ENCODE measurements around the gene DFFB.

The DFFB gene

DNA sequence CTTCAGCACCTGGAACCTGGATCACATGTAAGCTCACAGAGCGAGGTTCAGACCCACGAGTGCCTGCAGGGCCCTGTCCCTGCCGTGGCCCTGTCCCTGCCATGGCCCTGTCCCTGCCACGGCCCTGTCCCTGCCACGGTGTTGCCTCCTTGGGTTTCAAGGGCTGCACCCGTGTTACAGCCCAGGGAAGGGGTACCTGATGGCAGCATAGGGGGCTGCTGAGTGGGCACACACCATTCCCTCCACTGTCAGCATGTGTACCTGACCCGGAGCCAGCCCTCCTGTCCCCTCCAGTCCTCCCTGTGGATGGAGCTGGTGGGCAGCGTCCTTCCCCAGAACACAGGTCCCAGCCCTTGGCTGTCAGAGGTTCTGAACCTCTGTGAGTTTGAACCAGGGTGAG is 15.3 kb downstream of the DFFB start:
- no peak for DNase-seq (ENCODE audit: low read depth, low spot score)

DNA sequence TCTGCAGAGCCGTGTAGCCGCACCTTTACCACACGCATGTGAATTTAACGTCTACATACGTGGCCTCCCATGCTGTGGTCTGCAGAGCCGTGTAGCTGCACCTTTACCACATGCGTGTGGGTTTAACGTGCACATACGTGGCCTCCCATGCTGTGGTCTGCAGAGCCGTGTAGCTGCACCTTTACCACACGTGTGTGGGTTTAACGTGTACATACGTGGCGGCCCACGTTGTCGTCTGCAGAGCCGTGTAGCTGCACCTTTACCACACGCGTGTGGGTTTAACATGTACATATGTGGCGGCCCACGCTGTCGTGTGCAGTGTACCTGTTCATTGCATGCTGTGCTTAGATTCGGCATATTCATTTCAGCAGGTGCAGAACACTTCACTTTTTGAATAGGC is 17.5 kb downstream of the DFFB start:
- DNase-seq (ENCODE audit: low read depth, low spot score): no peak

DNA sequence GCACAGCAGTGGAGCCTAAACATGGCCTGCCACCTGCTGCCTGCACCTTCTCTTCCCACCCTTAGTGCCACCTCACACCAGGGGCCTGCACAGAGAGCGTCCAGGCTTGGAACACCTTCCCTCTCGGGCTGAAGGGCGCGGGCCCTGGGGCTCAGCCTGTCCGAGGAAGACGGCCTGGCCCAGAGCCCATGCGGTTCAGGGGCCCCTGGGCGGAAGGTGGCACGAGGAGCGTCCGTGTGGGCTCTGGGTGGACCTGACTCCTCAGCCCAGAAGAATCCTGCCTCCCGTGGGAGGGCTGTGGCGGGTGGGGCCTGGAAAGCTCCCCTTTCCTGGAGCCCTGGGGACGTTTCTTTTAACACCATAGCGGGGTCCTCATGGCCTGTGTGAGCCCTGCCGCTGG is 19.4 kb downstream of the DFFB start:
- no peak for DNase-seq (ENCODE audit: low read depth, low spot score)

DNA sequence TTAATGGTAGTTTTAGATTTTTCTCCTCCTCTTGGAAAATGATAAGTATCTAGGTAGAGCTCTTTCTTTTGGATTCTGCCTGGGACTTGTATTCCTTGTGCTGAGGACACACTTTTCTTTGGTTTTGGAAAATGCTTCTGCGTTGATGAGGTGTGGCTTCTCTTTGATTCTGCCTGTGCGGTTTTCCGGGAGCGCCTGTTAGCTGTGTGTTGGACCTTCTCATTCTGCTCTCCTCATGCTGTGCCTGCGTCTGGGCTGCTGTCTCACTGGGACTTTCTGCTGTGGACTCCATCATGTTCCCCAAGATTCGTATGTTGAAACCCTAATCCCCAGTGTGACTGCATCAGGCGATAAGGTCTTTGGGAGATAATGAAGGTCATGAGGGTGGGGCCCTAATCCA is 21.8 kb downstream of the DFFB start:
- DNase-seq (ENCODE audit: low read depth, low spot score): no peak

DNA sequence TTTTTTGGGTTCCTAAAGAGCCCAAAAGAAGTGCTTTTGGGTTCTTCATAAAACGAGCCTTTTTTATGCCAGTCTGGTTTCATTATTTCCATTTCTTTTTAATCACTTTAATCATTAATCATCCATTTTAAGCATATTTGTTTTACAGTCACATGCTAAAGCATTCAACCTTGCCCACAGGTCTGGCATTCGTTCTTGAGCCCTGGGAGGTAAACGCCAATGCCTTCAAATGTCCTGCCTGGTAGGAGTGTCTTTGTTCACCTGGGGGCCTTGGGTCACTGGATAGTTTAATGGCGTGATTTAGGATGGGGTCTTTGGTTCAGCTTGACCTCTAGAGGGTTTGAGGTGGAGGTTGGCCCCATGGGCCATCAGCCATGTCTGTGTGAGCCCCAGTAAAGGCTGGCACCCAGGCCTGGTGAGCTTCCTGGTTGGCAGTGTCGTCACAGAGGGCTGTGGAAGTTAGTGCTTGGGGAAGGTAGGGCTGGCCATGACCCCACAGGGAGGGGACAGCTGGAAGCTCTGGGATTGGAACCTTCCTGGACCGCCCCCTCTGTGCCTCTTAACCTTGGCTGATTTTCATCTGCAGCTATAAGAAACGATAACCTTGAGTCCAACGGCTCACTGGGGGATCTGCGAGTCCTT is 22.6 kb downstream of the DFFB start:
- no peak for DNase-seq (ENCODE audit: low read depth, low spot score)

DNA sequence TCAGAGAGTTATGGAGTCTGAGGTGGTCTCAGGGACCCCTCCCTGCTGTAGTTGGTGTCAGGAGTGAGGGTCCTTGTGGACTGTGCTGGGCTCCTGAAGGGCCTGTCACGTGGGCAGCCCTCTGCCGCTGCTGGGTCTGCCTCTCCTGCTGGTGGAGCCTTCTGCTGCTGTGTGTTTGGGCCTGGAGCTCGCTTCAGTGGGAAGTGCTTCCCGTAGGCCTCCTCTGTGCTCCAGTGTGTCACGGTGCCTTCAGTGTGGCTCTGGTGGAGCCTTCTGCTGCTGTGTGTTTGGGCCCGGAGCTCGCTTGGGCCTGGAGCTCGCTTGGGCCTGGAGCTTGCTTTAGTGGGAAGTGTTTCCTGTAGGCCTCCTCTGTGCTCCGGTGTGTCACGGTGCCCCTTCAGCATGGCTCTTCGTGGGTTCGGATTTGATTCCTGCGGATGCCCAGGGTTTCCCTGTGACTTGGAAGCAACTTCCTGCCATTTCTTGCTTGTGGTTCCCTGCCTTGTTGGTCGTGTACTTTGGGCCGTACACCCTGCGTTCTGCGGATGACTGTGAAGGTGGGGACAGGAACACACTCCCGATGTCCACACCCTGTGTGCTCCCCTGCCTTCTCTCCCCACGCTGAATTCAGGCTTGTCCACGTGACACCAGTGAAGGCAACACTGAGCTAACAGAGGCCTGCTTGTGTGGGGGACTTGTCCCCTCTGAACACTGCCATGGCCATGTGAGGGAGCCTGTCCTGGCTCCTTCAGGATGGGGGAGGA is 23.3 kb downstream of the DFFB start:
- no peak for DNase-seq (ENCODE audit: low read depth, low spot score)

DNA sequence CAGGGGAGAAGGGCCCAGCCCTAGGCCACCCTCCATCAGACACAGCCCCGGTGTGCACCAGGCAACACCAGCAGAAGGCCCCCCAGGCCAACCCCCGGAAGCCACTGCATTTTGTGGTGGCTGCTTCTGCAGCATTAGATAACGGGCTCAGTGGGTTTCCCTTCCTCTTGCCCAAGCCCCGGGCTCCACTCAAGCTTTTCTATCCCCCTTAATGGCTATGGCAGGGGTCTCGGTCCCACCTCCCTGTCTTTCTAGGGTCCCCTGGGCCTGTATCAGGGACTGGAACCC is 23.9 kb downstream of the DFFB start:
- DNase-seq (ENCODE audit: low read depth, low spot score): no peak

DNA sequence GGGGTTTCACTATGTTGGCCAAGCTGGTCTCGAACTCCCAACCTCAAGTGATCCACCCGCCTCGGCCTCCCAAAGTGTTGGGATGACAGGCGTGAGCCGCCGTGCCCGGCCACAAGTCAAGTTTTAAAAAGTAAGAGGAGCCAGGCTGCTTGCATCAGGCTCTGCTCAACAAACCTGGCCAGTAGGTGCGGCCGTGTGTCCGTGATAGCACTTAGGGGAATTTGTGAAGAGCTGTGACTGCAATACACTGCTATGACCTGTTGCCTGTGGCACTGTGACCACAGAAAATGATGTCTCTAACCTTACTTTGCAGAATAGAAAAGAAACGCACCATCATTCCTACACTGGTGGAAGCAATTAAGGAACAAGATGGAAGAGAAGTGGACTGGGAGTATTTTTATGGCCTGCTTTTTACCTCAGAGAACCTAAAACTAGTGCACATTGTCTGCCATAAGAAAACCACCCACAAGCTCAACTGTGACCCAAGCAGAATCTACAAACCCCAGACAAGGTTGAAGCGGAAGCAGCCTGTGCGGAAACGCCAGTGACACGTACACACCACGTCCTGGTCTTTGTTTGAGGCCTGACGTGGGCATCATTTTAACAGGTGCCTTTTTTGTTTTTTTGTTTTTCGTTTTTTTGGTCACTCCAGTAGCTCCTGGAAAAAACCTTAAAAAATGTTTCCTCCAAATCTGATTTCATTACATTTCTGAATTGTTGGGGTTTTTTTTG is 26.1 kb downstream of the DFFB start:
- no peak for DNase-seq (ENCODE audit: low read depth, low spot score)

DNA sequence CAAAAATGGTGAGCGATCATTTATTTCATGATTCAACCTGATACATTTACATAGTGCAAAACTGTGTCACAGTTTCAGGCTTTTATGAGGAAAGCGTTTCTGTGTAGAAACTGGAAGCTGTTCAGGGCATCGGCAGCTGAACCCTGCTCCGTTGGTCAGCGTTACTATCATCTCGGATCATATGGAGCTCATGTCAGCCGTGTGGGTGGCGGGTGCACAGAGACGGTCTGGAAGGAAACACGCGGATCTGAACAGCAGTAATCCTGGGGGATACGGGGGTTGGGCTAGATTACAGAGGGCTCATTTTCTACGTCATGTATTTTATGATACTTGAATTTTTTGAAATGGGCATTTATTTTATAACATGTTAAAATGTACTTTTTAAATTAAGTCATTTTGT is 27.7 kb downstream of the DFFB start:
- DNase-seq (ENCODE audit: low read depth, low spot score): no peak

DNA sequence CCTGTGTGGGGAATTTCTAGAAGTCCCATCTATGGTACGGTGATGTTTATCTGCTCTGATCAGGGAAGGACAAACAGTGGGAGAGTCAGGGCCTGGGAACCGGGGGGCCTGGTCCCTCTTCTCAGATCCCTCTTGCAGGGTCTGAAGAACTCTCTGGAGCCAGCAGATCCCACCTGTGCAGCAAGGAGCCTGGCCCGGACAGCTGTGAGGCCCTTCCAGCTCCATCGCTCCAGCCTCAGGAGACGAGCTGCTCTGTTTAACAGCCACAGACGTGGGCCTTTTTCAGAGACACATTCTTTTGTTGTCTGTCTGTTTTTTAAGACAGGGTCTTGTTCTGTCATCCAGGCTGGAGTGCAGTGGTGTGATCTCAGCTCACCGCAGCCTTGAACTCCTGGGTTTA is 28.3 kb downstream of the DFFB start:
- no peak for DNase-seq (ENCODE audit: low read depth, low spot score)

DNA sequence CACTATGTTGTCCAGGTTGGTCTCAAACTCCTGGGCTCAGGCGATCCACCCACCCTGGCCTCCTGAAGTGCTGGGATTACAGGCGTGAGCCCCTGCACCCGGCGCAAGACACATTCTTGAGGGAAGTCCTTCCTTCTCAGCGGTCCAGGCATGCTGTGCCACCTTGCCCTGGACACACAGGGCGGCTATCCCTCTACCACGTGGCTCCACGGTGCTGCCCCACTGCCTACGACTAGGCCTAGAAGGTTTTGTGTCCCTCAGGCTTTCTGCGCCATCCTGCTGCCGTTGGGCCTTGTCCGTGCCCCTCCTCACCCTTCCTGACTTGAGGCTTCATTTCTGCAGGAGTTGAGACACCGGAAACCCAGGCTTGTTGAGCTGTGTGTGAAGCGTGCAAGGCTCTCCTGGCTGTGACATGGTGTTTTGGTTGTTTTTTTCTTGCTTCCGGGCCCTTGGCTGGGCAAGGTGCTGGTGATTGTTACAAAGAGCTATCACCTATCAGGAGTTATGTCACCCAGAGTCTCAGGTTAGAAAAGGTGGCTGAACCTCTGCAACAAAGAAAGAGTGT is 28.9 kb downstream of the DFFB start:
- no peak for DNase-seq (ENCODE audit: low read depth, low spot score)

DNA sequence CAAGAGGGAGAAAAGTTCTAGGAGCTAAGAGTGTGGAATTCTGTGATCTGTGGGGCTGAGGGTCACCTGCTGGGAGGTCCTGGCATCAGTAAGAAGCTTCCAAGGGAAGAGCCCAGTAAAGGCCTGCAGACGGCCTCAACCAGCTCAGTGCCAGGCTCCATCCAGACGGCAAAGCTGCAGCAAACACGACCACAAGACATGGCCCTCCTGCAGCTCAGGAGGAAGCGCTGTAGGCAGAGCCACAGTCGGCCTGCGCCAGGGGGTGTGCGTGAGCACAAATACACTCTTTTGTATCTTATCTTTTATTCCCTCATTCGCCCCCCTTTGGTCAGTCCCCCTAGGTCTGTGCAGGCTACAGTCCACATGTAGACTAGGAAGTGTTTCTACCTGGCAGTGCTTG is 29.4 kb downstream of the DFFB start:
- no peak for DNase-seq (ENCODE audit: low read depth, low spot score)

DNA sequence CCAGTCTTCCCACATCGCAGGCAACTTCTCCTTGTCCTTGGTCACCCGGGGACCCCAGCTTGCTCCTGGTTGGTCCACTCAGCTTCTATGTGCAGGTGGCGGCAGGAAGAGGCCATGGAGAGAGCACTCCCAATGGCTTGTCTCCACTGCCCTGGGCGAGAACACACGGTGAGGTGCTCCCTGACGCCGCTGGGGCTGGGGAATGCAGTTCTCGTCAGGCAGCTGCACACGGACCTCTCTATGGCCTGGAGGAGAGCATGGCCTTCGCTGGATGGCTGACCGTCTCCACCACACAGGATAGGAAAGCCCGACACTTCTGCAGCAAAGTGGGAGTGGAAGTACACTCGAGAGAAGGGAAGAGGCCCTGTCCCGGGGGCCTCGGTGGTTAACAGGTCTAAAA is 31.0 kb downstream of the DFFB start:
- no peak for DNase-seq (ENCODE audit: low read depth, low spot score)

DNA sequence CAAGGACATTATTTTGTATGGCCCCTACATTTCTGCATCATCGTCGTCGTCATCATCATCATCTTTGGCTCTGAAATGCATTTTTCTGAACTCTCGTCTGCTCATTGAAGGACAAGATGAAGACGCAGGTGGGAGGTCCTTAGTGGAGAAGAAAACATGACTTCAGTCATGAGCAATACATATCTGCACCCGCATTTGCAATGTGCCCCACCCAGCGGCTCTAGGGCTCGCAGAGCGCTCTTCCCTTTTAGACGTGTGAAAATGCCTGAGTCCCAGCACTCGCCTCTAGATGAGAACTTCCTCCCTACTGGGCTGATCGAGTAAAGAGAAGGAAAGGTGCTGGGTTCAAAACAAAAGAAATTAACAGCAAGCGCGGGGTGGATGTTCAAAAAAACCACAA is 32.7 kb downstream of the DFFB start:
- no peak for DNase-seq (ENCODE audit: low read depth, low spot score)

DNA sequence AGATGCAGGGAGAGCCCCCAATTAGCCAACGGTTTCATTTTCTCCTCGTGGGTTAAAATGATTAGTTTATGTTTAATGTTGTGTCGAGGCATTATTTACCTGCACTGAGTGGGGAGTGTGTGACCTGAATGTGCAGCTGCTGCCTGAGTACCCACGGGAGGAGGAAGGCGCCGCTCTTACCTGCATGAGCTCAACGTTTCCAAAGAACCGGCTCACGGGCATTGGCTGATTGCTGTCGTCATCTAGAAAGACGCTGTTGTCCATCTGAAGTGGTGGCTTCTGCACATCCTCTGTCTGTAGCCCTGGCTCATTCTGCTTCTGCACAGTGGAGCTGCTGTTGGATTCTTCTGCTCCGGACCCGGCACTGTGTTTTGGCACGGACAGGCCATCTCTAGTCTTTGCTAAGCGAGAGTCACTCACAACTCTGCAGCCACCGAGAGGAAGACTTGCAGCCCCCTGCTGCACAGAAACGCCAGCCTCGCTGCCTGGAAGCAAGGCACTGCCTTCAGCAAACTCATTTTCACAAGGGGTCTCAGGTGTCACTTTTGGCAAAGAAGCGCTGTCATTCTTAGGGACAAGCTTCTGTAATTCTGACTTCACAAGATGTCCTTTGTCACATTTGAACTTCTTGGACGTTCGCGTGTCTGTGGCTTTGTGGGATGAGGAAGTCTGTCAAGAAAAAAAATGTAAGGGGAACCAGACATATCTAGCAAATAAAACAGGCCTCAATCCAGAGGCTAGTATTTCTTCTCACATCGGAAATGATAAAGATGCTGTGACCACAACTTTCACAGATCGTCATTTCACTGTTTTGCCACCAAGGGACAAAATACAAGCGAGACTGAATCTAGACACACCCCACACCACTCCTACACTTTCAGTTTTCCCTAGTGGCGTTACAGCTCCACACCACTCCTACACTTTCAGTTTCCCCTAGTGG is 33.4 kb downstream of the DFFB start:
- DNase-seq (ENCODE audit: low read depth, low spot score): no peak

DNA sequence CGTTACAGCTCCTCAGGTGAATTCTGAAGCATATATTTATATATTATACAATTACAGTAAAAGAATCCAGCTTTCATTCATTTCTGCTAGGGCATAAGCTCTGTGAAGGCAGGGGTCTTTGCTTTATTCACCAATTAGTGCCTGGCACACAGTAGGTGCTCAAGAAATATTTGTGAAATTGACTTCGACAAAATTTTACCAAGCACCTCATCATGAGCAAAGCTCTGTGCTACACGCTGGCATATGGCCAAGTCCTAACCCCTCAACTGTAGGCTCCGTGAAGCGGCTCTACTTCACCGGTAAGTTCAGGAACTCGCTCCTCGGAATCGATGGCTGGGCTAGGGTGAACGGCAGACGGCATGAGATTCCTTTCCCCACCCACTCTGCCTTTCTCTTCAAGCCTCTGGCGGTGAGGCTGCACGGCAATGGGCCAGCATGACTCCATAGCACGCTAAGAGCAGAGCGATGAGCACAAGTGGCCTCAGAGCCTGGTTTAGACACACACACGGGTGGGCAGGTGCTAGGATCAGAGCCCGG is 34.1 kb downstream of the DFFB start:
- DNase-seq (ENCODE audit: low read depth, low spot score): no peak

DNA sequence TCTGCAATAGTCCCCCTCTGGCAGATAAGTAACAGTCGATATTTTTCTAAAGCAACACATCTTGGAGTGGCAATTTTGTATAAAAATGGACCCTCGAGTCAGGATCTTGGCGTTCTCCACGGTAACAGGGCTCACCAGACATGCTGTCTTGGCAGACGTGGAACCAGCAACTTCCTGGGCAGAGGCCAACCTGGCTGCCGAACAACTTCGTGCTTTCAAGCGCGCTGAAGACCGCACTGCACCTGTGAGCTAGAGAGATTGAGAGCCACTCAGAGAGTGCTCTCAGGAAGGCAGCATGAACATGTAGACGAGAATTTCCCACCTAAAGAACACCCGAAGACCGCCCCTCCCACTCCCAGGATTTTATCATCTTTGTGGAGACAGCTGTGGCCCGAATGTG is 35.5 kb downstream of the DFFB start:
- DNase-seq (ENCODE audit: low read depth, low spot score): no peak

DNA sequence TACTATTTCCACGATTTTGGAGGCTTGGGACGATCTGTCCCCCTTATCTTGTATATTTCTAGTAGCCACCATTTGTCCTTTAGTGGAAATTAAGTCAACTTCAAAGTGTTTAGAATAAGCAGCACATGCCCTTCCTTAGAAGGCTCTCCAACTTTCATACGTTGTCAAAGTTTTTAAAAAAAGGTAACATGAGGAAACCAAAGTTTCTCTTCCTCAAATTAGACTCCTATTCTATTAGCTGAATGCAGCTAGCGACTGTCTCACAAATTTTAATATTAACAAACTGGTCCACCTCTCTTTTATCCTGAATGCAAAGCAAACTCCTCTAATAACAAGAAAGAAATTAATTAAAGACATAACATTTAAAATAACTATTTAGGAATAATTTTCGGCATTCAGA is 35.9 kb downstream of the DFFB start:
- no peak for DNase-seq (ENCODE audit: low read depth, low spot score)

DNA sequence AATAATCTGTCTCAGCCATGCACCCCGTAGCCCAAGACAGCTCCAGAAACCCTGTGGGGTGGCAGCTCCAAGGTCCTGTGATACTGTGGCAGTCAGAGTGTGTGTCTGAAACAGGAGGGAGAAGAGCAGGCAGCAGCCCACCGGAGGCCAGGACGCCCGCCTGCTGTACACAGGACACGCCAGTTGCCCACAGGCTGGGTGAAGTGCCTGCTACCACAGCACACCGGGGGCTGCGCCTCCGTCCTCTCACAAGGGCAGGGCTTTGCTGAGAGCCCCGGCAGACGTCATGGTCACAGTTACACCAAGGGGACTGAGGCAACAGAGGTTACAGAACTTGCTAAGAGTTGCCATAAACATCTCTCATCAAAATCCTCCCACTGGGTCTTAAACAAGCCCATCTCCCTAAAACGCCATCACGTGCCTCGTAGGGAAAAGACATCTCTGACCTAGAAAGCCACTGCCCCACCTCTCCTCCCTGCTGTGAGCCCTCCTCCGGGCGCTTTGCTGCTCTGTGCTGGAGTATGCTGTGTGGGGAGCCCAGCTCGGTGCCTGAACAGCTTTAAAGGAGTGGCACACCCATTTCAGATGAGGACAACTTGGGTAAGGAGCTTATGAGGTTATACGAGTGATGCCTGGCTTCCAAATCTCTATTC is 37.5 kb downstream of the DFFB start:
- no peak for DNase-seq (ENCODE audit: low read depth, low spot score)

DNA sequence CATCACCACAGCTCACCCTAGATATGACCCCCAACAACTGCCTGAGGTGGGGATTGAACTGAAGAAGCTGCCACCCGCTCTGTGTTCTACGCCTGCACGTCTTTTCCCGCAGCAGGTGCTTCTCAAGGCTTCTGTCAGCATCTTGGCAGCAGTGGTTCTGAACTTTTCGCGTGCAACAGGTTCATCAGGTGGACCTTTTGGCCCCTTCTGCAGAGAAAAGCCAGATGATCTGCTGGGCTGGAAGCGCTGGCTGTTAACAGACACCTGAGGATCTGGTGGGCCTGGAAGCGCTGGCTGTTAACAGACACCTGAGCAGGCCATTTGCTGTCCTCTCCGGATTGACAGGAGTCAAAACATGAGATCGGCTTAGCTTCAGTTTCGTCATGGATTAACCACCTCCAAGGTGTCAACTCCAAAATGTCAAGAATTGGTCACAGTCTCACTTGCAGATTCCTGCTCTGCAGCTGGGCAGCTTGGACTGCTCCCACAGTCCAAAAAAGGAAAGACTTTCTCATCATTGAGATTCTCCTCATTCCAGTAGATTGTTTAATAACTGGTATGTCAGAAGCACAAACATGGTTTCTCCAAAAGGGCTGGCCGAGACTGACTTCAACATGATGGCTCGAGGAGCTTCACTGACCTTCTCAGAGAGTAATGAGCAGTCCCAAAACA is 38.1 kb downstream of the DFFB start:
- DNase-seq (ENCODE audit: low read depth, low spot score): no peak

All from activated naive CD8-positive, alpha-beta T cell treated with anti-CD3 and anti-CD28 coated beads, Interleukin-2, amount 50 U/mL, for 16 hours (primary cell).